ENCODE results near the gene MRC2.

- TF ChIP-seq, protein P1, sequence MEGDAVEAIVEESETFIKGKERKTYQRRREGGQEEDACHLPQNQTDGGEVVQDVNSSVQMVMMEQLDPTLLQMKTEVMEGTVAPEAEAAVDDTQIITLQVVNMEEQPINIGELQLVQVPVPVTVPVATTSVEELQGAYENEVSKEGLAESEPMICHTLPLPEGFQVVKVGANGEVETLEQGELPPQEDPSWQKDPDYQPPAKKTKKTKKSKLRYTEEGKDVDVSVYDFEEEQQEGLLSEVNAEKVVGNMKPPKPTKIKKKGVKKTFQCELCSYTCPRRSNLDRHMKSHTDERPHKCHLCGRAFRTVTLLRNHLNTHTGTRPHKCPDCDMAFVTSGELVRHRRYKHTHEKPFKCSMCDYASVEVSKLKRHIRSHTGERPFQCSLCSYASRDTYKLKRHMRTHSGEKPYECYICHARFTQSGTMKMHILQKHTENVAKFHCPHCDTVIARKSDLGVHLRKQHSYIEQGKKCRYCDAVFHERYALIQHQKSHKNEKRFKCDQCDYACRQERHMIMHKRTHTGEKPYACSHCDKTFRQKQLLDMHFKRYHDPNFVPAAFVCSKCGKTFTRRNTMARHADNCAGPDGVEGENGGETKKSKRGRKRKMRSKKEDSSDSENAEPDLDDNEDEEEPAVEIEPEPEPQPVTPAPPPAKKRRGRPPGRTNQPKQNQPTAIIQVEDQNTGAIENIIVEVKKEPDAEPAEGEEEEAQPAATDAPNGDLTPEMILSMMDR (IDR thresholded peaks at IDR 0.05; ENCODE audit: borderline replicate concordance, extremely low read depth, low read length, poor library complexity, severe bottlenecking): no peak
- TF ChIP-seq EZH2 (IDR thresholded peaks at IDR 0.05; ENCODE audit: borderline replicate concordance, low read depth, low read length, severe bottlenecking): no peak
Measured at GRCh38 chr17:62679866-62680377, 52.5 kb downstream of the MRC2 start.
